Measurements from ENCODE around the gene ZNF536.

Gene ZNF536

DNA sequence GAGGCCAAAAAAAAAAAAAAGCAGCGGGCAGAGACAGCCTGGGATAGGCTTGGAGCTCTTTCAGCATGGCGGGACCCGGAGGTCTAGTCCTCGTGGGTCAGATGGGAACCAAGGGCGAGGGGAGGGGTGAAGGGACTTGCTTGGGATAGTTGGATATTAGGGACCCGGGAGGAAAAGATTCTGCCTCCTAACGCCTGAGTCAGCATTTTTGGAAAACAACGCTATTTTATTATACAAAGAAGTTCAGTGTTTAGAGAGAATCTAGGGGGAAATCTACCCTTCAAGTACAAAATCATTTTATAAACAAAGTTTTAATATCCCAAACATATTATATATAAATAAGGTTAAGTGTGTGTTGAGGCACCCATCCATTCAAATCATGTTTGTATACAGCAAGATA lies 156.7 kb downstream of the ZNF536 start:
- DNase-seq (ENCODE audit: low read depth in 2 of 2) = no peak

GRCh38 chr19:30529876-30530275 lies 157.7 kb downstream of the ZNF536 start:
- no peak for DNase-seq (ENCODE audit: low read depth in 2 of 2)

GRCh38 chr19:30530751-30531150 lies 158.6 kb downstream of the ZNF536 start:
- DNase-seq (ENCODE audit: low read depth in 2 of 2) = no peak

GRCh38 chr19:30535011-30535410 lies 162.8 kb downstream of the ZNF536 start:
- no peak for DNase-seq (ENCODE audit: low read depth in 2 of 2)

GRCh38 chr19:30536975-30537374 lies 164.8 kb downstream of the ZNF536 start:
- DNase-seq (ENCODE audit: low read depth in 2 of 2) = no peak

GRCh38 chr19:30539315-30539714 lies 167.1 kb downstream of the ZNF536 start:
- no peak for DNase-seq (ENCODE audit: low read depth in 2 of 2)

DNA sequence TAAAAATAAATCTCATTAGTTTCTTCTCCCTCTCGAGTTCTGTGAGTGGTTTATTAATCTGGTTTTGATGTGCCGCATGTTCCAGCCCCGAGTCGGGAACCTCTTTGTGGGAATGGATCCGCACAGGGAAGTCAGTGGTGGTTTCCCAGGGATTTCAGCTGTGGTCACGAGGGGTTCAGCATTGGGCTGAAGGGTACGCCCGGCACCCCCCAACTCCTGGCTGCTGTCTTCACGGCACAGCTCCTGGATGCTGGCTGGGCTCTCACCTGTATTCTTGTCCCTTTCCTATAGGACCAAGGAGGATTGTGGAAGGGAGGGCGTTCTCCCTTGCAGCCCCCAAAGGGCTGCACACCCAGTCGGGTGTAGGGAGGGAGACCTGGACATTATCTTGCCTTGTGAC lies 167.8 kb downstream of the ZNF536 start:
- no peak for DNase-seq (ENCODE audit: low read depth in 2 of 2)

DNA sequence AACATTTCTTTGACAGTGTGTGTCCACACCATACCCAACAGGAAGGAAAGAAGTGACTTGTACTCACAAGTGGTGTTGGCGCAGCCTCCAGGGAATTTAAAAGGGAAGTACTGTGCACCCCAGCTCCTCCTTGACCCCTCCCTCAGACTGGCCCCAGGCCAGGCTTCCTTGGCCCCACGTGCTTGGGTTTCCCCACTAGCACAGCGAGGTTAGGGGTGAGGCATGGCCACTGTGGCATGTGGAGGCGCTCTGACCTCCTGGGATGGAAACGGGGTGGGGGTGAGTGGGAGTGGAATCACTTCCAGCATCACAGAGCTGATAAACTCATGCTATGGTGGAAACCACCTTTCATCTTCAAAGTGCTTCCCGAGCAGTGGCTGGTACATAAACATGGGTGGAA lies 168.6 kb downstream of the ZNF536 start:
- DNase-seq (ENCODE audit: low read depth in 2 of 2) = no peak

DNA sequence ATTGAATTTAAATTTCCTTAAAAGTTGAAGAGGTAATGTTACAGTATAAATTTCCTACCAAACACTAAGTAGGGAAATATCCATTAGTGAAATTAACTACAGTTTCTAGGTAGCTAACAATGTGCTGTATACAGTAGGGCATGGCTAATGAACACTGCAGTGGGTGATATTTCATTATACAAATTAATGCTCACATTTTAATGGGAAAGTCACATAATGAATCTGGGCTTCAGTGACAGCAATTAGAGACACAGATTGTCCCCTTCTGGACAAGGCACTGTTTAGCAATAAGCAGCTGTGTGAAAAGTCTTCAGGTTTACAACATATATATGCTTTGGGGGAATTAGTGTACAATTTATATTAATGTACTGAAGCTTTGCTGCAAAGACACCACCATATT lies 169.4 kb downstream of the ZNF536 start:
- no peak for DNase-seq (ENCODE audit: low read depth in 2 of 2)

- no peak for DNase-seq (ENCODE audit: low read depth in 2 of 2)
Measured at GRCh38 chr19:30543243-30543945, 171.2 kb downstream of the ZNF536 start.

DNA sequence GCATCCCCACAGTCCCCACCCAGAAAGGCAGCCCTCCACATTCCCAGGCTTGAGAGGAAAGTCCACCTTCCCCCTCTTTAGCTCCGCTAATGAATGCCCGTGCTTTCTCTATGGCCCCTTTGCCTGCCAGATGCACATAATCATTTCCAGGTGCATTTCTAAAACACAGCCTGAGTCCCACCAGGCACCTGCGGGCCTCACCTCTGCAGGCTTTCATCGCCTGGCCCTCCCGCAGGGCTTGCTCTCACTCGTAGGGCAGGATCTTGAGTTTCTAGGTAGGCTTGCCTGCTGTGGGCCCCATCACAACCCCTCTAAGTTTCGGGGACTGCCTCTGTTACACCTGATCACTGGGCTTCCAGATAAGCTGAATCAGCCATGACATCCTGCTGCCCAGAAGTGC lies 173.6 kb downstream of the ZNF536 start:
- no peak for DNase-seq (ENCODE audit: low read depth in 2 of 2)

DNA sequence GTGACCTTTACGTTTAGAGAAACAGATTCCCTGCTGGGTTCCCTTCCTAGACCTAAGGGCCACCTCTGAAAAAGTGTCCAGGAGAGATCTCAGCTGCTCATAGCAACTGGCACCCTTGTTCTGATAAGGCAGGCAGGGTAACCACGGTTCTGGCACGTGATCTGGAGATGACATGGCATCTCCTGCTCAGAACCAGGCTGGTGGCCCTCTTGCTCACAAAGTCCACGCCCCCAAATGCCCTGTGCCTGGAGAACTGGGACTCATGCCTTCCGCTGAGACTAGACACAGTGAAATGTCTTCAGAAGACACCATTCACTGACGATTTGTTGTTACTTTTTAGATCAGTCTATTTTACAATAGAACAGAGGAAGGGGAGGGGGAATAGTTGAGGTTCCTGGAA lies 174.1 kb downstream of the ZNF536 start:
- DNase-seq (ENCODE audit: low read depth in 2 of 2) = no peak

- no peak for DNase-seq (ENCODE audit: low read depth in 2 of 2)
Measured at GRCh38 chr19:30547246-30547645, 175.1 kb downstream of the ZNF536 start.

DNA sequence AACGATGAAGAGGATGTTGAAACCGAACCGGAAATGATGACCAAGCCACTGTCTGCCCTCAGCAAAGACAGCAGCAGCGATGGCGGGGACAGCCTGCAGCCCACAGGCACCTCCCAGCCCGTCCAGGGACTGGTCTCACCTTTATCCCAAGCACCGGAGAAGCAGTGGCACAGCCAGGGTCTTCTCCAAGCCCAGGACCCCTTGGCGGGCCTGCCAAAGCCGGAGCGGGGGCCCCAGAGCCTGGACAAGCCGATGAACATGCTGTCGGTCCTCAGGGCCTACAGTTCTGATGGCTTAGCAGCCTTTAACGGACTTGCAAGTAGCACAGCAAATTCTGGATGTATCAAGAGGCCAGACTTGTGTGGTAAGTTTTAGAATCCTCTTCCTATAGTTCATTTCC lies 177.0 kb downstream of the ZNF536 start:
- no peak for DNase-seq (ENCODE audit: low read depth in 2 of 2)

DNA sequence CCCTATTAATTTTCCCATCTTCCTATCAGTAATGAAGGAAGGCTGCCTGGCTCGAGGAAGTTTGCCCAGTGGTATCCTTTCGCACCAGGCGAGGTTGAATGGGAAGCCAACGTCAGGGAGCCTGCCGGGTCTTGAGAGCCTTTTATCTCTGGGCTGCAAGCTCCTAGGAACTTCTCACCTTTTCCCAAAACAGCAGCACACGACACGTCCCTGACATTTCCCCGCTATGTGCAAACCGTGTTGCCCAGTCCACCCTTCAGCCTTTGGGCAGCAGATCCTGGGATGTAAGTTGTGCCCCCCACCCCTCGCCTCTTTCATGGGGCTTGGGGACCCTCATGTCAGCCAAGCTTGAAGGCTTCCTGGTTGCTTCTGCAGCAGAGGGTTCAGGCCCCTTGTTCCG lies 179.1 kb downstream of the ZNF536 start:
- no peak for DNase-seq (ENCODE audit: low read depth in 2 of 2)

DNA sequence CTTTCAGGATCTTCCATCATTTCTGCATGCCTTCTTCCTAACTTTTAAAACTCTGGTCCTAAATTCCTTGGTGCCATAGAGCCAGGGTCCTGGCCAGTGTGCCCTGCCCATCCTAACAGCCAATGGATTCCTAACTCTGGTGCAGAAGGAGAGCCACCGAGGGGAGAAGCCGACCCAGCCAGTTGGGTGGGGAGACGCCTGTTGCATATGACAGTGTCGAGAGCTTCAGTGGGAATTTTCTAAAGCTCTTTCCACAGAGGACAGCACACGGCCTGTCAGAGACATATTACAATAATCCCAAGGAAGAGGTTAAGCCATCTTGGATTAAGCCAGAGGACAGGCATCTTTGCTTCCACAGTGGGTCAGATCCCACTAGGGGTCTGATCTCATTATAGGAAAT lies 180.4 kb downstream of the ZNF536 start:
- DNase-seq (ENCODE audit: low read depth in 2 of 2) = no peak

DNA sequence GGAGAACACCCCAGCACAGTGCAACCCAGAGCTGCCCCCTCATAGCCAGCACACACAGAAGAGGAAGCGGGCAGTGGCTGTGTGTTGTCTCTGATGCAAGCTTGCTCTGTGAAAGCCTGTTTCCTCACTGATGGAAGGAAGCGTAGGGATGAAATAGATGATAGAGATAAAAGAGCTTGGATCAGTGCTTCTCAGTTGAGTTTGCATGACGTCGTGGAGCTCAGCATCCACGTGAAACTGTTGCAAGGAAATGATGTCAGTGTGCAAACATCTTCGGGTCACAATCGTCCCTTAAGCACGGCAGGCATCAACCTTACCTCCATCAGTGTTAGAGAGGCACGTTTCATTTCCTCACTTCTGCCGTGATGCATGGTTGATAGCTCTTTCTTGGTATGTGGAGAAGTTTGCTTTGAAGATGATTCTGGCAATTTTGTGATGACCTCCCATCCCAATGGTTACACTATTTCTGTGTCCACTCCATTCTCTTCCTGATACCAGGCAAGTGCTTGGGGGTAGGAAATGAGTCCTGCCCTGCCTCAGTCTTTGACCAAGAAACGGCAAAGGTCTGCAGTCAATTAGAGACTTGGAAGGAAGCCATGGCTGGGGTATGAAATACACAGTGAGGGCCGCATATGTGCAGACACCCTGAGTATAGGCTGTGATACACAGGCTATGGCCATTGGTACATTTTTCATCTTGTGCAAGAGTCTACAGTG lies 183.0 kb downstream of the ZNF536 start:
- no peak for DNase-seq (ENCODE audit: low read depth in 2 of 2)

- no peak for DNase-seq (ENCODE audit: low read depth in 2 of 2)
Measured at GRCh38 chr19:30555791-30556110, 183.6 kb downstream of the ZNF536 start.

DNA sequence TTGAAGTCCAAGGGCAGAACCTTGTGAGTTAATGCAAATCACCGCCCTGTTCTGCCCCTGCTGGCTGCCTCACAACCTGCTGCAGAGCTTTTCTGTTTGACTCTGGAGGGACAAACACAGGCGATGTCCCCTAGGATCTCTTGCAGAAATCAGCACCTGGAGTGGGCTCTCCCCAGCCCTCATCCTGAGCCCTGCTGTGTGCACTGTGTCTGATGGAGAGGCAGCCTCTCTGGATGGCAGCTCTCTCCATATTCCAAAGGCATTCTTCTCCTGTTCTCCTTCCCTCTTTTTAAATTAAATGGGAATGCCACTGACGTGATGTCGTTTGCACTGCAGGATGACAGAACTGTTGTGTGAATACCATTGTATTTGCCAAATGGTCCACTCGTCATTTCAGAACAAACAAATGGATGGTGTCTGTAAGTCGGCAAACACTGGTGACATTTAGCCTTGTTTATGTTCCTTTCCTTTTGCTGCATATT lies 184.1 kb downstream of the ZNF536 start:
- no peak for DNase-seq (ENCODE audit: low read depth in 2 of 2)

DNA sequence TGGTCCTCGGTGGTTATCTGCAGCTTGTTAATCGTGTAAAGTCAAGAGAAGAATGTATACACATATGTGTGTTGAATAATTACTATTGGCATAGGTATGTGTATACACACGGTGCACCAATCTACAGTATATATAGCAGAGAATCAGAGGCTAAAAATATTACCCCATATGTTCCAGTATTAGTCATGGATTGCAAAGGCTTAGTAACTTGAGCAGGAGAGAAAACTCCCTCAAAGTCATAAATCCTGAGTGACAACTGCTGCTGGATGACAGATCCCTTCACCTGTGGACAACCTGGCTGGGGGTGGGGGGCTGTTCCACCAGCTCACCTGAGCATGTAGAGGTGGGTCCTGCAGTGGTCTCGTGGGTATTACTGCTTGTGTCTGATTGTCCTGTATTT lies 185.0 kb downstream of the ZNF536 start:
- no peak for DNase-seq (ENCODE audit: low read depth in 2 of 2)

- DNase-seq (ENCODE audit: low read depth in 2 of 2) = no peak
Measured at GRCh38 chr19:30557927-30558557, 185.9 kb downstream of the ZNF536 start.

DNA sequence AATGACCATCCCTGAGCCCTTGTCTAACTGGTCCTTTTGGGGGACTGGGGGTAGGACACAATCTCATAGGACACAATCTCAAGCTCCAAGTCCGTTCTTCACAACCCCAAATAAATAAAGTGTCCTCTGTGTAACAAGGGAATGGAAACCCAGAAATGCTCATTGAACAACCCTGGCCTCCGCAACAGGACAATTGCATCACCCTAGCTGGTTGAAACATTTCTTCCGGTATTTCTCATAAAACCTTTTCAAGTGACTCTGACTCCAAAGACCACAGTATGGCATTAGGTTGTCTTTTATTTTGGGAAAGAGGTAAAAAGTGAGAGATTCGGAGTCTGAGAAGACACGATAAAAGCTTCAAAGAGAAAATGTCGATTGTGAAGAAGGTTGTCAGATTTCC lies 186.6 kb downstream of the ZNF536 start:
- no peak for DNase-seq (ENCODE audit: low read depth in 2 of 2)

DNA sequence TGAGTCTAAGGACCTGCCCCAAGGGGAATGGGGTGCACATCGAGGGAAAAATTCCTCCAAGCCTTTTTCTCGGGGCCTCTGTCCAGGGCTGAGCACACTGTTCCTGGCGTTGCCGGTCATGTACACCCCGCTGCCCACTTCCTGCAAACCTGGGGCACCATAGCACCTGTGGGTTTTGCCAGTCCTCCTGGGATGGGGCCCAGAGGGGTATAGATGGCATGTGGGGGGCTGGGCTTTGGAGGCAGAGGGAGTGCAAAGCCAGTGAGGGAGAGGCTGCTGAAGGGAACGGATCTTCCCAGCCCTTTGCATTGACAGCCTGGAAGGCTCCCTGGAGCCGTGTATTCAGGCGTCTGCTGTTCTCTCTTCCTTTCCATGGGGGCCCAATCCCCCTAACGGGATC lies 187.3 kb downstream of the ZNF536 start:
- DNase-seq (ENCODE audit: low read depth in 2 of 2) = no peak
